G401 (cell line): ENCODE data around the gene NDUFAF8. TPM values are rescaled to one million over a fixed set of nuclear protein-coding genes. Genes with fewer than 3 reads are reported as not detected.

Experiments used
- DNase-seq: peaks from one replicate; pipeline ENCODE4 v3.0.0-alpha.2; 2015; ENCODE audit warnings: low spot score
- in situ Hi-C: cut with HindIII; loops from 2 replicates; pipeline ENCODE4 v1.10.0; 2016; ENCODE audit warnings: low sequenced_read_pairs, mixed read lengths
- total RNA-seq: library from RNA; depleted of rRNA; stranded (reverse); fragments of >200 nt; shearing (Covaris generic); gene quantifications from 2 replicates; pipeline ENCODE4 v1.2.3, GENCODE V29; 2014

Gene NDUFAF8
- total RNA-seq, 1 experiment from 2014 or later, result 151 TPM

GRCh38 chr17:81246679-81247338 is 7.7 kb downstream of the NDUFAF8 start:
- DNase-seq, result no peak
- in situ Hi-C loops, result no loop called here

GRCh38 chr17:81247339-81247990 is 8.3 kb downstream of the NDUFAF8 start:
- no peak for DNase-seq
- in situ Hi-C loops, result no loop called here

- DNase-seq, result no peak
- in situ Hi-C loops, result no loop called here
Observed at GRCh38 chr17:81248649-81249048, 9.5 kb downstream of the NDUFAF8 start.

- in situ Hi-C loops, result no loop called here
Observed at GRCh38 chr17:81249223-81250040, 10.3 kb downstream of the NDUFAF8 start.

GRCh38 chr17:81250286-81251093 is 11.4 kb downstream of the NDUFAF8 start:
- in situ Hi-C loops, result no loop called here
- DNase-seq, result no peak

More at GRCh38 chr17:81249223-81250040, 10.3 kb downstream of the NDUFAF8 start:
- no peak for DNase-seq

GRCh38 chr17:81251094-81251708 is 12.1 kb downstream of the NDUFAF8 start:
- in situ Hi-C loops, result no loop called here
- peak; percentile 48 for DNase-seq

- in situ Hi-C loops, result no loop called here
- DNase-seq, result peak; percentile 36
Observed at GRCh38 chr17:81251709-81252301, 12.7 kb downstream of the NDUFAF8 start.

GRCh38 chr17:81252326-81252986 is 13.3 kb downstream of the NDUFAF8 start:
- in situ Hi-C loops, result no loop called here
- peak; percentile 64 for DNase-seq

- DNase-seq, result no peak
- in situ Hi-C loops, result no loop called here
Observed at GRCh38 chr17:81252987-81253329, 13.8 kb downstream of the NDUFAF8 start.

GRCh38 chr17:81253358-81254131 is 14.4 kb downstream of the NDUFAF8 start:
- peak; percentile 74 for DNase-seq
- in situ Hi-C loops, result no loop called here

- DNase-seq, result peak; percentile 62
- in situ Hi-C loops, result no loop called here
Observed at GRCh38 chr17:81254955-81255717, 16.0 kb downstream of the NDUFAF8 start.

GRCh38 chr17:81256616-81257015 is 17.5 kb downstream of the NDUFAF8 start:
- no peak for DNase-seq
- in situ Hi-C loops, result no loop called here

GRCh38 chr17:81257533-81257932 is 18.4 kb downstream of the NDUFAF8 start:
- in situ Hi-C loops, result no loop called here
- DNase-seq, result no peak

- no peak for DNase-seq
- in situ Hi-C loops, result no loop called here
Observed at GRCh38 chr17:81258292-81258691, 19.2 kb downstream of the NDUFAF8 start.

- DNase-seq, result no peak
- in situ Hi-C loops, result no loop called here
Observed at GRCh38 chr17:81259058-81259605, 20.0 kb downstream of the NDUFAF8 start.

GRCh38 chr17:81260171-81260570 is 21.1 kb downstream of the NDUFAF8 start:
- in situ Hi-C loops, result no loop called here

More at GRCh38 chr17:81260171-81260570, 21.1 kb downstream of the NDUFAF8 start:
- no peak for DNase-seq
